Stimulated activated CD4-positive, alpha-beta T cell treated with anti-CD3 and anti-CD28 coated beads, Interleukin-1b, Interleukin-23, amount 100 ng/mL, for 48 hours (primary cell): ENCODE measurements around the gene FAM181A.

ENCODE experiments used
- DNase-seq: peaks from one replicate; pipeline ENCODE4 v3.0.0-alpha.2; 2020

FAM181A gene

DNA sequence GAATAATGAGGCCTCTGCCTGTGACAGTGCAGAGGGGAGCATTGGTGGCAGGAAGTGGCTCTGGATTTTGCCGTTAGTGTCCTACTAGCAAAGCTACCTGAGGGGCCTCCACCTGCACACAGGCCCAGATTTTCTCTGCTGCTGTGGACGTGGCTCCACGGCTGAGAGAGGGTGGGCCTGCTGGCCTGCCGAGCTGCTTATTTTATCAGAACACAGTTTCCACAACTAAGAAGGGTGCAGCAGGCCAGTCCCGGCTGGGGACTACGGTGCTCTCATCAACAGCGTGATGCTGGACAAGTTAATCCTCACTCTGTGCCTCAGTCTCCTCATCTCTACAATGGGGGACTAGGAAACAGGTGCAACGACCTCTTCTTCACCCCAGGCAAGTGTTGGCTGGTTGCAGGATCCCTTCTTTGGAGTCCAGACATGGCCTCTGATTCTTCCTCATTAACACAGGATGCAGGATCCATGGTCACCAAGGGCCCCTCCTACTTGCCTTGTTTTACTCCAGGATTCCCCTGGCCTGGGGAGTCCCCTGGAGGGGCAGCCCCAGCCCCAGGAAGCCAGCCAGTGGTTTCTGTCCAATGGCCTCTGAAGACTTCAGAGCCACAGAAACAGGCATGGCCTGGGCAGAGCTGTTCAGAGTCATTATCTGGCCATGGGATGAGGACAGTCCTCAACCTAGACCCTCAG lies 3.3 kb downstream of the FAM181A start:
- no peak for DNase-seq

DNA sequence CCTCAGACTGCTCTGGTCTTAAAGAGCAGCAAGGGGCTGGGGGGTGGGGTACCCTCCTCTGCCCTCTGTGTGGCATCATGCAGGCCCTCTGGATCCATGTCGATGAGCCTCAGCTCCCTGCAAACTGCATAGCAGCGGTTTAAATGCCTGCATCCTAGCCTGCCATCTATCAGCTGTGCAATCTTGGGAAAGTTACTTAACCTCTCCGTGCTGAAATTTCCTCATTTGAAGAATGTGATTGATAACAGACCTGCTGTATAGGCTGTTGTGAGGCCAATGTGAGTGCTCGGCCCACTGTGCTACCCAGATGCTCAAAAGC lies 3.8 kb downstream of the FAM181A start:
- no peak for DNase-seq

DNA sequence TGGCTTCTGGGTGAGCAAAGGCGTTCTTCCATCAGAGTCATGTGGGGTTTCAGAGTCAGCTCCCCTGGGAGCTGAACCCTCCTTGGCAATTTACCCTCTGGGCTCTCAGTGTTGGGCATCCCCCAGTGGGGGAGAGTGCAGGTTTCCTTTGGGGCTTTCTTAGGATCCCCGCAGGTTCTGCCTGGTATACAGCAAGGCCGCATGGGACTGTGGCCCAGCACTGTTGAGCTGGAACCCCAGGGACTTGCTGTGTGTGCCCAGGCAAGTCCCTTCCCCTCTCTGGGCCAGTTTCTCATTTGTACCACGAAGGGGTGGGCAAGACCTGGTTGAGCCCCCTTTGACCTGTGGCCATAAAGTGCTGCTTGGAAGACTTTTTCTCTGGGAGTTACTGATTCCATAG lies 5.5 kb downstream of the FAM181A start:
- DNase-seq = no peak

DNA sequence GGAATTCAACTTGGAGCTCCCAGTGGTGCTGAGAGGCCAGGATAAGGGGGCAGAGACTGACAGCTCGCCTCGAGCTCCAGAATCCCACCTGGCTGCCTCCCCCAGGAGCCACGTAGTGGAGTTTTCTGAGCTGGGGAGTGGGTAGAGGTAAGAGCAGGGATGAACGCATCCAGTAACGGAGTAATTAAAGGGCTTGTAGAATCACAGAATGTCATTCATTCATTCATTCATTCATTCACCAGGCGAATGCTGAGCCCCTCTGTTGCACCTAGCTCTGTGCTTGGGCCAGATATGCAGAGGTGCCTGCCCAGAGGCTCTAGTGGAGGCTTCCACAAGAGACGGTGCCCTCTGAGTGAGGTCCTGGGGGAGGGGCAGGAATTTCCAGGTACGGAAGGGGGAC lies 8.1 kb downstream of the FAM181A start:
- DNase-seq = no peak

DNA sequence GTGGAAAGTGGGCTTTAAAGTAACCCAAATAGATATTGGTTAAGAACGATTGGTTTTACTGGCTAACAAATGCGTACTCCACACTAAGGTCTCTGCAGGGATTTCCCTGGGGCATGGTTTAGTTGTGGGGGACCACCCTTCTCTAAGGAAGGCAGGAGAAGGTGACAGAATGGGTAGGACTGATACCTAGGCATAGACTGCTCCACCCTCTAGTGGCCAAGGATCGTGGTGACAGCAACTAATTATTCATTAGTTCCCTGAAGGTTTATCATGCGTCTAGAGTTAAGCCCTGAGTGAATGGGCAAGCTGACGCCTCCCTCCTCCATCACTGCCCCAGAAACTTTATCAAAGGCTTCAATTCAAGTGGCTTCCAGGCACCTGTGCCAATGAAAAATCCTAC lies 9.1 kb downstream of the FAM181A start:
- DNase-seq = no peak

DNA sequence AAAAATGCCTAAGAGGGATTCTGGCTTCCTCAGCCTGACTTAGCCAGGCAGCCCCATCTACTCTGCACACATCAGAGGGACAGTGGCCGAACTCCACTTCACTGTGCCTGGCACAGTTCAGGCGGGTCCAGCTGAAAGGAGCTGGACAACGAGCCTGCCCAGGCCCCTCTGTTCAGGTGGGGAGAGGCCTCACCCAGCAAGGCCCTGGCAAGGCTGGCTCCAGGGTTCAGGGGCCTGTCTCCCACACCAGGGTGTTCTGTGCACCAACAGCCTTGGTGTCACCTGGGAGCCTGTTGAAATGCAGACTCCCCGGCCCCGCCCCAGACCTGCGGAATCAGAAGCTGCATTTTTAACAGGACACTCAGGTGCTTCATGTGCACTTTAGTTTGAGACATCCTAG lies 9.8 kb downstream of the FAM181A start:
- DNase-seq = no peak

DNA sequence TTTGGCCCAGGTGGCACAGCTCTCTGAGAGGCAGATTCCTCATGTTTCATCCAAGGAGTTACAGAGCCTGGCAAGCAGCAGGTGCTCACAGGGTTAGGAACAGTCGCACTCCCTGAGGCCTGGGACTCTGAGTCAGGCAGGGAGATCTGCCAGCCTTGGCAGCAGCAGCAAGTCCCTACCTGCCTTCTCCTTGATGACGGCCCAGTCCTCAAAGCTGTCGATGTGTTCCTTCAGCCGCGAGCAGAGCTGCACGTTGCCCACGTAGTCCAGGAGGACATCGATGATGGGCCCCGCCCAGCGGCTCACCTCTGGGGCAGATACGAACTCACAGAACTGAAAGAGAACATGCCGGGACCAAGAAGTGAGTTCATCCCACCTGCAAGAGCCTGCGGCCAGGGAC lies 10.4 kb downstream of the FAM181A start:
- DNase-seq = no peak

DNA sequence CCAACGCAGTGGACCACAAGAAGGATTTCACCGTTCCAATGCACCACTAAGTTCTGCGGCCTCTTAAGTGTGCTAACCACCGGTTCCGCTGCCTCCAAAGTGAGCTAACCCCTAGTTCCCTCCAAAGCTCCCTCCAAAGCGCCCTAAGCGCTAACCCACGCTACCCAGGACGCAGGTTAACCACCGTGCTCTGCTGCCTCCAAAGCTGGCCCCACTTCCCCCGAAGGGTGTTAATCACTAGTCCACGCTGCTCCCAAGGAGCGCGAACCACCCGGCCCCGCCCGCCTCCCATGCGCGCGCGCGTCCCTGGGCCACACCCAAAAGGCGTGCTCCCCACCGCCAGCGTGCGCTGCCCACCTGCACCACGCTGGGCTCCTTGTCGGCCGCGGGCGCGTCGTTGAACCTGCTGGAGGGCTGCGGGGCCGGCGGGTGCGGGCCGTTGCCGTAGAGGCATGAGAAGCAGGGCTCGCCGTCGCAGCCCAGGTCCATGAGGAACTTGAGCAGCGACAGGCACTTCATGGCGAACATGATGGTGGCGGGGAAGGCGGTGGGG lies 11.7 kb downstream of the FAM181A start:
- DNase-seq = no peak

DNA sequence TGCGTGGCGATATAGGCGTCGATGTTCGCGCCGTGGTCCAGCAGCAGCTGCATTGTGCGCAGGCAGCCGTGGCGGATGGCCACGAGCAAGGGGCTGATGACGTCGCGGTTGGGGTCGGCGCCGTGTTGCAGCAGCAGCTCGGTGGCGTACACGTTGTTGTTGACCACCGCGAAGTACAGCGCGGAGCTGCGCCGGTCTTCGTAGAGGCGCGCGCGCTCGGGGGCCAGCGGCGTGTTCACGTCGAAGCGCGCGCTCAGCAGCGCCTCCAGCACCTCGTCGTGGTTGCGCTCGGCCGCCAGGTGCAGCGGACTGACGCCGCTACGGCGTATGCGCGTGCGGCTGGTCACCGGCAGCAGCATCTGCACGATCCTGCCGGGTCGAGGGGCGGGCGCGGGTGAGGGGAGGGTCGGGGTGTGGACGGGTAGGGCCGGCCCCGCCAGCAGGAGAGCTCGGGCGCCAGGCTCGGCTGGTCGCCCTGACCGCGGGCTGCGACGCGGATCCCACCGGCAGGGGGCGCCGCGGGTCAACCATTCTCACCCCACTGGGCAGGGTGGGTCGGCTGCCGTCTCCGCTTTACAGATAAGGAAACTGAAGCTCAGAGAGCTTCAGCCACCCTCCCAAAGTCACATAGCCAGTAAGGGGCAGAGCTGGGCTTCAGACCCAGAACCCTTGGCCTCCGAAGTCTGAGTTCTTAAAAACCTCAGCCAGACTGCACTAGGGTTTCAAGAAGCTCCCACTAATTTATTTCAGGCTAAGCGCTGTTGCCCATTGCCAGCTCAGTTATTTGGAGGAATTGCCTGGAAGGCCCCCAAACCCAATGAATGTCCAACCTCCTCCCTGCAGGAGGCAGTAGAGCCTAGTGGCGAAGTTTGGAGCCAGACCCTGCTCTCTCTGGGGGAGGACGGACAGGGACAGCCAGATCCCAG lies 12.4 kb downstream of the FAM181A start:
- DNase-seq = peak; percentile 90

DNA sequence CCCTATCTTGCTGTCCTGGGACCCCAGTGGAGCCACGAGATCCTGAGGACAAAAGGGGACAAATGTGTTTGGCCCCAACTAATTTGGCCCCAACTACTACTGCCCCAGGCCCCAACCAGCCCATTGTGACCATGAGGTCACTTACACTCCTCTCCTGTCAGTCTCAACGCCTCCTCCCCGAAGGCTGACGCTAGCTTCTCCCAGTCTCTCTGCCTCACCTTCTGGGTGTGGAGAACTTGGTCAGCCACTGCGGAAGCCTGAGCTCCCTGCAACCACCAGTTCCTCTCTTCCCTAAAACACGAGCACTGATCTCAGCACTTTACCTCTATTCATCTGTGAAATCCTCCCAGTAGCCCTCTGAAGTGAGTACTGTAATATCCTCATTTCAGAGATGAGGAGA lies 13.3 kb downstream of the FAM181A start:
- no peak for DNase-seq

DNA sequence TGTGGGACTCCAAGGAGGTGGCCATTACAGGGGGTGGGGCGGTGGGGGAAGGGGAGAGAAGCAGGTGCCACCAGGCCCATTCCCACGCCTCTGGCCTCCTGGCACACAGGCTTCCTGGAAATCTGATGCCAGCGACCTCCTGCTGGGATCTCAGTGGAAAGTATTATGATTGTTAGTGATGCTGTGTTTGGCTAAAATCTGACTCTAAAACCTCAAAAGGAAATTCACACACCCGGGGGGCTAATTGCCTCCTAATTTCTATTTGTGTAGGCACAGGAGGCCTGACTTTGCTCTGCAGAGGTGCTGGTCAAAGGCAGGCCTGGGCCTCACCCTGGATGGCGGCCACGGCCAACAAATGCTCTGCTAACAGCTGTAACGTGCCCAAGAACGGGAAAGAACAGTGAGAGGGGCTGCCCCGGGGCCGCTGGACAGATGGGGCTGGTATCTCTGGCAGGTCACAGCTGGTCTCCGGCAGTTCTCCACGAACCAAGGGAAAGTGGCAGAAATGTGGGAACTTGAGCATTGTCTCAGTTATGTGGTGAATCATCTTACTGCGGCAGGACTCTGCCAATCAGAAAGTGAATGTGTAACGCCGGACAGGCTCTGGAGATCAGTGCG lies 14.3 kb downstream of the FAM181A start:
- no peak for DNase-seq

DNA sequence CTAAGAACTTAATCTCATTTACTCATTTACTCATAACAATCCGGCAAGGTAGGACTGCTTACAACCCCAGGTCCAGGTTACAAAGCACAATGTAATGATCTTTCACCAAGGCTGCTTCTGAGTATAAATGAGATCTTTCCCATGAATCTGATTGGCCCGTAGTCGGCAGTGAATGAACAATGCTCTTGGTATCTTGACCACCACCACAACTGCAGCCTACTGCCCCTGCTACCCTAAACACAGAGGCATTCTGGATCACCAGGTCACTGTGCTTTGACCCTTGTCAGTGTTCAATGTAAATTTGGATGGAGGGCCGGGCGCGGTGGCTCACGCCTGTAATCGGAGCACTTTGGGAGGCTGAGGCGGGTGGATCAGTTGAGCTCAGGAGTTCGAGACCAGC lies 15.9 kb downstream of the FAM181A start:
- DNase-seq = no peak

DNA sequence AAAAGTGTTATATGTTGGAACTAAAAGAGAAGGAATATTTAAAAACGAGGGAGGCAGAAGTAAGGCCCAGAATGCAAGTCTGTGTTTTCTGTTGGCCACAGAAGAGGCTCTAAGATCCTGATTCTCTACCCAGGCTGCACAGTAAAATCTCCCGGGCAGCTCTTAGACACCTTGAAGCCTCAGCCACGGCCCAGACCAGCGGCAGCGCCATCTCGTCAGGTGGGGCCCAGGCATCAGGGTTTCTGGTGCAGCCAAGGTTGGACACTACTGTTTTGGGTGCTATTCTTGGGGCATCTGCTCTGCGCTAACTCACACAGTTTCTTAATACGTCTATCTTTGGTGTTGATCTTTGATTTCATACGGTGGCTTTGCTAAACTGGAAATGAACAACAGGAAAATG lies 16.8 kb downstream of the FAM181A start:
- DNase-seq = no peak

DNA sequence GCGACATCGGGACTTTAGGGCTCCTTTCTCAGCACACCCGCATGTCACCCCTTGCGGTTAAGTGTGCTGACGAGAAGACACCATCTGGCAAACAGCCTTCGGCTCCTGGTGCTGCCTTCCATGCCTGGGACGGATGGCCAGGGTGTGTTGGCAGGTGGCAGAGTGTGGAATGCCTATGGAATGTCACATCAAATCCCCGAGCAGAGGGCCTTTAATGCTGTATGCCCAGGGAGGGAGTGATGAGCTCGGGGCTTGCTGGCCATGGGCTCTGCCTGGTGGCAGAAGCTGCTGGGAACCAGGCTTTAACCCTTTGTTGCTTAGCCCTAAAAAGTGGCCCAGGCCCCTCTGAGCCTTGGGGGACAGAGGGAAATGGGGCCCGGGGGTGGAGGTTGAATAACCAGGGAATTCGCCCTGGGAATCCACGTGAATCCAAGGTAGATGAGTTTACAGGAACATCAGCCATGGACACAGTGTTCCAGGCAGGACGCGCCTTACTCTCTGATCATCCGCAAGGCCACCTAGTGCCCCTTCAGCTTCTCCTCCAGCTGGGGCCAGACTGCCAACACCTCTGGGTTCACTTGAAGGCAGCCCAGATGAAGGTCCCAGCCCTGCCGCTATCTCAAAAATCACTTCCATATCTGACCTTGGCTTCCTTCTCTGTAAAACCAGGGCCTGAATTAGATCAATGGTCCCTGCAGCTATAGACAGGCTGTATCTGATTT lies 17.4 kb downstream of the FAM181A start:
- no peak for DNase-seq

DNA sequence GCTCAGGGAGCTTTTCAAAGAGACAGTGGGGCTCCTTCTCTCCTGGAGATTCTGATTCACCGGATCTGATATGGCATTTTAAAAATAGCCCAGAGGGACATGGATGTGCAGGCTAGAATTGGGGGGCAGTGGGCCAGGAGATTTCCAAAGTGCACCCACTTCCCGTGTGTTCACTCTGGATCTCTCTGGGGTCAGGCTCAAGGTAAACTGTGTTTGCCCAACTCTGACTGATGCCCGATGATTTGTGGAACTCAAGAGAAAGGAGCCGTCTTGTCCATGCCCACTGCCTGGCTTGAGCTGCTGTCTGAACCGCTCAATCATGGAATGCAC lies 17.9 kb downstream of the FAM181A start:
- DNase-seq = no peak

DNA sequence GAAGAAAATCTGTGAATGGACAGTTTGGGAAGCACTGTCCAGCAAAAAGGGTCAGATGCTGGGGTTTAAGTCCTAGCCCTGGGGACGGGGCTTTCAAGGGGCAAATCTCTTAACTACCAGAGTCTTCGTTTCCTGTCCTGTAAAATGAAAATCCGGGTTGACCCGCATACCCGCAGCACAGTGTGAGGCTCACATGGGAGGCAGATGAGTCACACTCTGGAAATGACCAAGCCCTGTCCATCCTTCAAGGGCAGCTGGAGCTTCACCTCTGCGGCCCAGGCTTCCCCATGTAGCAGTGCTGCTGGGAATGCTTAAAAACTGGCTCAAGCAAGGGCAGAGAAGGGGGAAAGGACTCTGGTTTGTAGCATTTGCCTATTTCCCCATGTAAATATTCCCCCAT lies 19.0 kb downstream of the FAM181A start:
- no peak for DNase-seq

DNA sequence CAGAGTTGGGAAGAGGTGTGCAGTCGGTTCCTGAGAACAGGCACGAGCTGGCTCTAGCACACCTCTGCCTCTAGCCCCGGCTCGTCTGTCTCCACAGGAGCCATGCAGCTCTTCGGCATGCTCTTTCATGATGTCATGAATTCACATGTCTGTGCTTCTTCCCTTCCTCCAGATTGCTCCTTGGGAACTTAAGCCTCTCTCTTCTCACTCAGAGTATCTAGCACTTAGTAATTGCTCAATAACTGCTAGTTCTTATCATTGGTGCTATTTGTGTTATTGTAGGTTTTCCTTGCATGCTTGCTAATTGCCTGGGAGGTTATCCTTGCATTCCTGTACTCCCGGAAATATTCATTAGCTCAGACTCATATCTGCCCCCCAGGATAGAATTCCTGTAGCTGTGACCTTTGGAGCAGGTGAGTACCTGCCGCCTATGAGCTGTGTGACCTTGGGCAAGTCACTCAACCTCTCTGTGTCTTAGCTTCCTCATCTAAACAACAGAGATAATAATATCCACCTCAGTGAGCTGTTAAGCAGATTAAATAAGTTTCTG lies 19.5 kb downstream of the FAM181A start:
- no peak for DNase-seq

DNA sequence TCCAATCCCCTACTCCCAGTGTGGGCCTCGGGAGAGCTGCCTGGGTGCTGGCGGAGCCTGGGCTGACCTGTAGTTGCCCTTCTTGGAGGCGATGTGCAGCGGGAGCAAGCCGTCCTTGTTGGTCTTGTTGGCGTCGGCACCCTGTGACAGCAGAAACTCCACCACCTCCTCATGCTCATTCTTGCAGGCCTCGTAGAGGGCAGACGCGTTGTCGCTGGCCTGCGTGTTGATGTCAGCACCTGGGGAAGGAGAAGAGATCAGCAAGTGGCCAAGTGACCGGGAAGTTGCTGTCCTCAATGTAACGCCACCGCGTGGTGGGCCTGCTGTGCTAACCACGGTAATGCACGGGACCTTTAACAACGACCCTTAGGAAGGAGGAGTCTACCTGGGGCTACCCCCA lies 20.1 kb downstream of the FAM181A start:
- no peak for DNase-seq

DNA sequence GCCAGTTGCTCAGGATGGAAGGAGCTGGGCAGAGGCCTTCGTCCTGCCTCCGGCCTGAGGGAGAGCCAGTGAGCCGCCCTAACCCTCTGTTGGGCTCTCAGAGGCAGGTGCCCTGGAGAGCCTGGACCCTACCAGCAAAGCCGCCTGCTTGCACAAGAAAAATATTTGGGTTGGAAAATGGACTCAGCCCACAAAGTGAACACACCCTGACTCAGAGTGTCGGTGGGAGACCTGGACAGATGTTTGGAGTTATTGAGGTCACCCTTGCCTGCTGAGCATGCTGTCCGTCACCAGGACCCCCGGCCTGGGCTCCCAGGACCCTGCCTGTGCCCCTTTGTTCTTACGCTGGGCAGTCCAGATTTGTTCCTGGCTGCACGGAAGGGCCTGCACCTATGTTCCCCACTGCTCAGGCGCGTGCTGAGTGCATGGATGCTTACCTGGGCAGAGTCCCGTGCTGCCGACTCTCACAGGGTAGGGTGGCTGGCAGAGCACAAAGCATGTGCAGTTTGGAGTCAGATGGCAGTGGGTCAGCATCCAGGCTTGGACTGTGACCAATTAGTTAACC lies 22.4 kb downstream of the FAM181A start:
- no peak for DNase-seq

DNA sequence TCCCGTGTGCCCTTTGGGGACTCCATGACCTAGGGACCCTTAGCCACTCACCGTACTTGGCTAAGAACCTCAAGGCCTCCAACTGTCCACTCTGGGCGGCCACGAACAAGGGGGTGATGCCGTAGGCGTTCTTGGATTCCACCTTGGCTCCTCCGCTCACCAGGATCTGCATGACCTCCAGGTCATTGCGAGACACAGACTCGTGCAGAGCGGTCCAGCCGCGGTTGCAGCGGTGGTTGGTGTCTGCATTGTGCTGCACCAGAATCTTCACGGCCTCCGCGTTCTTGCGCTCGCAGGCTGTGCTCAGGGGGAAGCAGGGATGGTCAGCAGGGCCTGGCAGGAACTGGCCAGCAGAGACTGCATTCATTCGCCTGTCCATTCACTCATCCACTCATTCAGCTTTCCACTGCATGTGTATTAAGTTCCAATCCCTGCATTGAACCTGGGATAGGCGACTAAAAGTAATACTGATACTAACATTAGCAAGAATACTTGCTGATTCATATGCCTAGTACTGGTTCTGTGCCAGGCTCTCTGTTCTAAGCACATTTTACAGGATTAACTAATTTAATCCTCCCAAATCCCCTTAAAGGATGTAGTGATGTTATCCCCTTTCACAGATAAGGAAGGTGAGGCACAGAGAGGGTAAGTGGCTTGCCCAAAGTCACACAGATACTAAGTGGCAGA lies 23.9 kb downstream of the FAM181A start:
- no peak for DNase-seq

DNA sequence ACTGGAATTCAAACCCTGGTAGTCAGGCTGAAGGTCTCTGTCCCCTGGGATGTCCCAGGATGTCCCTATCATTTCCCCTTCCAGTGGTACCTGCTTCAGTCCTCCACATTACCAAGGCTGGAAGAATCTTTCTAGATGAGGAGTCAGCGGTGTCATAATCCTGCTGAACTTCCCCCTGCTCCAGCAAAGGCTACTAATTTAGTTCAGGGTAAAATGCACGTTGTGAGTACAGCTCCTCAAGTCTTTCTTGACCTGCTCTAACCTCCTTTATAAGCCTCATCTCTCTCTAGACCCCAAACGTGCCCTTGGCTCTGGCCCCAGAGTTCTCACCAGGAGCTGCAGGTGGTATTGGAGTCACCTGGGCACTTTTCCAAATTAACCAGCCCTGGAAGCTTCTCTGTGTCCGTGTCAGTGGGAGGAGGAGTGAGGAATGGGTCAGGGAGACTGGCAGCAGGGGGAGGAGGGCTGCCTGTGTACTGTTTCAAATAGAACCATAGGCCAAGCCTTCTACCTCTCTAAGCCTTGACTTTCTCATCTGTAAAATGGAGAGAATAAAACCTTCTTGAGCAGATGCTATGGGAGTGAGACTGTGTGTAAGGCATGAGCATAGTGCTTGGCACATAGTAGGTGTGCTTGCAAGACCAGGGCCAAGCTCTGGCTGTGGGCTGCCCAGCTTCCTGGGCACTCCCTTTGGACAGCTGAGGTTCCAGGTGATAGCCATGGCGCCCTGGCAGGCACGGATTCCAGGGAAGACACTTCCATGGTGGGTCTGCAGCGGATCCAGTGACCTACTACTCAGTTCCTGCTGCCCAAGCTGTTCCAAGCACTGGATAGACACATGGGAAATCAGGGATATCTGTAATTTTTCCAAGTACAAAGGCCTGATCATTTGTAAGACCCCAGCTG lies 24.7 kb downstream of the FAM181A start:
- DNase-seq = no peak
